ENCODE results near the gene ZNF76.

ZNF76 gene

DNA sequence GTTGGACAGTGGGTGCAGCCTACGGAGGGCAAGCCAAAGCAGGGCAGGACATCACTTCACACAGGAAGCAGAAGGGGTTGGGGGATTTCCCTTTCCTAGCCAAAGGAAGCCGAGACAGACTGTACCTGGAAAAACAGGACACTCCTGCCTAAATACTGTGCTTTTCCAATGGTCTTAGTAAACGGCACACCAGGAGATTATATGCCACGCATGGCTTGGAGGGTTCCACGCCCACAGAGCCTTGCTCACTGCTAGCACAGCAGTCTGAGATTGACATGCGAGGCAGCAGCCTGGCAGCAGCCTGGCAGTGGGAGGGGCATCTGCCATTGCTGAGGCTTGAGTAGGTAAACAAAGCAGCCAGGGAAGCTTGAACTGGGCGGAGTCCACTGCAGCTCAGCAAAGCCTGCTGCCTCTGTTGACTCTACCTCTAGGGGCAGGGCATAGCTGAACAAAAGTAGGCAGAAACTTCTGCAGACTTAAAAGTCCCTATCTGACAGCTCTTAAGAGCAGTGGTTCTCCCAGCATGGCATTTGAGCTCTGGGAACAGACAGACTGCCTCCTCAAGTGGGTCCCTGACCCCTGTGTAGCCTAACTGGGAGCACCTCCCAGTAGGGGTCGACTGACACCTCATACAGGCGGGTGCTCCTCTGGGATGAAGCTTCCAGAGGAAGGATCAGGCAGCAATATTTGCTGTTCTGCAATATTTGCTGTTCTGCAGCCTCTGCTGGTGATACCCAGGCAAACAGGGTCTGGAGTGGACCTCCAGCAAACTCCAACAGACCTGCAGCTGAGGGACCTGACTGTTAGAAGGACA, 72.7 kb downstream of the ZNF76 start:
- peak; percentile 45 to 62 for DNase-seq

DNA sequence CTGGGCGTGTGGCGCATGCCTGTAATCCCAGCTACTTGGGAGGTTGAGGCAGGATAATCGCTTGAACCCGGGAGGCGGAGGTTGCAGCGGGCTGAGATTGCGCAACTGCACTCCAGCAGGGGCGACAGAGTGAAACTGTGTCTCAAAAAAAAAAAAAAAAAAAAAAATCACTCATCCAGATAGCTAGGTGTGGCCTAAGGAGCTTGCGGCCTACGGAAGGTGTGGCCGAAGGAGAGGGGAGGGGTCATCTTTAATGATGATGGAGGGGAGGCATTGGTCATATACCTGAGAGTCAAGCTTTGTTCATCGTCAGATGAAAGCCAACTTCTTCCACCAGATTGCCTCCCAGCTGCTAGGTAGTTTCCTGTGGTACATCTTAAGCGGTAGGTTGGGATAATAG, 82.0 kb downstream of the ZNF76 start:
- no peak for DNase-seq

DNA sequence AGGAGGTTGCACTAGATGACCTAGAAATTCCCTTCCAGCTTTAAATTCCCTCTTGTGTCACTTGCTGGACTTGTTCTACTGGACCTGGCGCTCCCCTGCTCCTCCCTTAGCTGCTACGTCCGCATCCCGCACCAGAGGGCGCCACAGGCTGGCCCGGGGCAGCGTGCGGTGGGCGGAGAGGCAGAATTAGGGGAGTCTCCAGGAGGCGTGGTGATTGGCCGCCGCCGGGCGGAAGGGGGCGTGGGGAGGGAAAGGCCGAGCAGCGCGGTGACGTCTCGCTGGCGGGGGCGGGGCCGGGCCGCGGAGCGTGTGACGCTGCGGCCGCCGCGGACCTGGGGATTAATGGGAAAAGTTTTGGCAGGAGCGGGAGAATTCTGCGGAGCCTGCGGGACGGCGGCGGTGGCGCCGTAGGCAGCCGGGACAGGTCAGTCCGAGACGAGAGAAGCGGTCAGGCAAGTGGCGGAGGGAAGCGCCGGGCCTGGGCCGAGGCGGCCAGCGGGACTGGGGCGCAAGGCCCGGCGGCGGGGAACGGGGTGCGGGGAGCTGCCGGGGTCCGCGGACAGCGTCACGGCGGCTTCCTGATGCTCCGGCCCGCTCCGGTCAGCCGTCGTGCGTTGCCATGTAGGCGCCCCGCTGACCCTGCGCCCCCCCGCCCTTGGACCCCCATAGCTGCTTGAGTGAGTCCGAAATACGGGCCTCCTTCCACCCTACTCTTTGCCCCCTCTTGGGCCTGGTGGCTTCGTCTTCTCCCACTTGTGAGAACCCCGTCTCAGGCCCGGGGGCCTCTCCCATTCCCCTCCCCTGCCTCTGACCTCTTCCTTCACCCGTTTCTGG, 82.9 kb downstream of the ZNF76 start, which contains the start of gene PPARD:
Gene PPARD (plus strand): TSS at position 301 of the 834 bp plus-strand sequence. CDS start 68,530 bp downstream, outside the sequence.
- DNase-seq = peak; percentile 99

DNA sequence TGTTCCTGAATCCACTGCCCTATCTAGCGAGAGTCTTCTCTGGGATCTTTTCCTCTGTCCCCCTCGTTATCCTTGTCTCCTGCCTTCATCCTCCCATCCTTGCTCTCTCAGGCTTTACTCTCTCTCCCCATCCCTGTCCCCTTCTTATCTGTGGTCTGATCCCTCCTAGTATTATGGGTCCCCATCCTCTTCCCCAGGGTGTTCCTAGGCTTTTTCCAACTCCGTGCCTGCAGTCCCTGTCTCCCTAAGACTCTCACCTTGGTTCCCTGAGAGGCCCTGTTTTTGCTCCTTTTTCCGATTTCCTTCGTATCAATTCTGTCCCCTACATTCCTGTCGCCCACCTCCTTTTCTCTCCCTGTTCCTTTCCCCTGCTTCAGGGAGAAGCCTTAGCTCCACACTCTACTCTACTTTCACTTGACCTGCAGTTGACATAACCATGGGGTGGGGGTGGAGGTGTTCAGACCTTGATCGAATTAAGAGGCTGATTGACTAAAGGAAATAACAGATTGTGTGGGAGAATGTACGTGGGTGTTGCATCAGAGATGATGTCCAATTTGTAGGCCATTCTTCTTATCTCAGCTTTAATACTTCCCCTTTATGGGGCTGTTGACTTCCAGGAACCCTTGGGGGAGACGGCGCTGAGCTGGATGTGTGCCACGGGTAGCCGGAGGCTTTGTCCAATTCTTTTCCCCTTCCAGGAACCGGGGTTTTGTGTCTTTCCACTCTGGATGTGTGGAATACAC, 83.7 kb downstream of the ZNF76 start:
- no peak for DNase-seq

DNA sequence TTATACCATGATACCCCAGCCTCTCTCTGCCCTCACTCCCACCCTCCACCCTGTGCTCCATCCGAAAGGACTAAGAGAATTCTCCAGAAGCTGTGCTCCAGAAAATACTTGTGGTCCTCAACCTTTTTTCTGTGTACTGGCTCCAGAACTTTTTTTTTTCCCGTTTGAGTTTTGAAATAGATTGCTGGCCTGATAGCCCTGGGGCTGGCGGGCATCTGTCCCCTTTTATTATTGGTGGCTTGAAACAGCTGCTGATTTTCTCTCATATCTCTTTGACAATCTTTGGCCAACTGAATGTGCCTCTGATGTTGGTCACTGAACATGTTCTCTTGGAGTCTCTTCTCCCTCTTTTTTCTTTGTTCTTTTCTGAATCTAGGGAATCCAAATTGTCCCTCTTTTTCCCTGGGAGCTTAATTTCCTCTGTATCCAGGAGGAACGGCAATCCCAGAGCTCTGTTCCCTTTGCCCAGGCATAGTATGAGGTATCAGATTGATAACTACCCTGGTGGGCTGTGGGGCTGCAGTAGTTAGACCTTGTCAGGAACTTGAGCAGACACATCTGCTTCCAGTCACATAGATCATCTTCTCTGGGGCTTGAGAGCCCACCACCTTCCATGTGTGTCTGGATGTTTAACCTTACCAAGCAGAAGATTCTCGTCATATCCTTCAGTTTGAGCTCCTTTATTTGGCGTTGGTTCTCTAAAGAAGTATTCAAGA, 84.5 kb downstream of the ZNF76 start:
- DNase-seq = no peak

All from stimulated activated CD4-positive, alpha-beta T cell treated with anti-CD3 and anti-CD28 coated beads, Interleukin-2, amount 100 ng/mL, for 24 hours (primary cell).